ENCODE measurements around the gene ALOXE3. TPM values are rescaled to one million over a fixed set of nuclear protein-coding genes. Genes with fewer than 3 reads are reported as not detected.

The ALOXE3 gene
- total RNA-seq, 1 donor from 2014 or later = not detected

DNA sequence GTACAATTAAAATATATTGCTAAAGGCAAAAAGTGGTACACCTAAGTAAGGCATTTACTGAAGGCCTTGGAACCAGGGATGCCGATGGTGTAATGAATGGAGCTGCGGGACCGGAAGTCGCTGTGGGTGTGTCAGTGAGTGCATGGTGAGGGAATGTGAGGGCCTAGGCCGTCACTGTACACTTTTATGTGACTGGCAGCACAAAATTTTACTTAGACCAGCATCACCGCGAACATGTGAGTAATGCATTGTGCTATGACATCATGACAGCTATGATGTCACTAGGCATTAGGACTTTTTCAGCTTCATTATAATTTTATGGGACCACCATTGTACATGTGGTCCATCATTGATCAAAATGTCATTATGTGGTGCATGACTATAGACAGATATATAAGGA, 64.7 kb downstream of the ALOXE3 start:
- Mint-ChIP-seq H3K36me3 (ENCODE audit: low read depth, unreplicated experiment) (no peaks in the 10 kb centered on the region), H3K4me1 (ENCODE audit: unreplicated experiment) (peaks cover 15% of the 10 kb centered on the region), H3K4me3 (ENCODE audit: unreplicated experiment) (no peak overlapping the region), H3K9me3 (ENCODE audit: unreplicated experiment) (no peaks in the 10 kb centered on the region), H3K27me3 (ENCODE audit: unreplicated experiment) (peaks cover 7% of the 10 kb centered on the region), H3K27ac (ENCODE audit: unreplicated experiment) (no peak overlapping the region)
- TF ChIP-seq, protein P1, sequence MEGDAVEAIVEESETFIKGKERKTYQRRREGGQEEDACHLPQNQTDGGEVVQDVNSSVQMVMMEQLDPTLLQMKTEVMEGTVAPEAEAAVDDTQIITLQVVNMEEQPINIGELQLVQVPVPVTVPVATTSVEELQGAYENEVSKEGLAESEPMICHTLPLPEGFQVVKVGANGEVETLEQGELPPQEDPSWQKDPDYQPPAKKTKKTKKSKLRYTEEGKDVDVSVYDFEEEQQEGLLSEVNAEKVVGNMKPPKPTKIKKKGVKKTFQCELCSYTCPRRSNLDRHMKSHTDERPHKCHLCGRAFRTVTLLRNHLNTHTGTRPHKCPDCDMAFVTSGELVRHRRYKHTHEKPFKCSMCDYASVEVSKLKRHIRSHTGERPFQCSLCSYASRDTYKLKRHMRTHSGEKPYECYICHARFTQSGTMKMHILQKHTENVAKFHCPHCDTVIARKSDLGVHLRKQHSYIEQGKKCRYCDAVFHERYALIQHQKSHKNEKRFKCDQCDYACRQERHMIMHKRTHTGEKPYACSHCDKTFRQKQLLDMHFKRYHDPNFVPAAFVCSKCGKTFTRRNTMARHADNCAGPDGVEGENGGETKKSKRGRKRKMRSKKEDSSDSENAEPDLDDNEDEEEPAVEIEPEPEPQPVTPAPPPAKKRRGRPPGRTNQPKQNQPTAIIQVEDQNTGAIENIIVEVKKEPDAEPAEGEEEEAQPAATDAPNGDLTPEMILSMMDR (IDR thresholded peaks at IDR 0.05; ENCODE audit: unreplicated experiment) = no peak
- no peak for DNase-seq (ENCODE audit: low spot score)

DNA sequence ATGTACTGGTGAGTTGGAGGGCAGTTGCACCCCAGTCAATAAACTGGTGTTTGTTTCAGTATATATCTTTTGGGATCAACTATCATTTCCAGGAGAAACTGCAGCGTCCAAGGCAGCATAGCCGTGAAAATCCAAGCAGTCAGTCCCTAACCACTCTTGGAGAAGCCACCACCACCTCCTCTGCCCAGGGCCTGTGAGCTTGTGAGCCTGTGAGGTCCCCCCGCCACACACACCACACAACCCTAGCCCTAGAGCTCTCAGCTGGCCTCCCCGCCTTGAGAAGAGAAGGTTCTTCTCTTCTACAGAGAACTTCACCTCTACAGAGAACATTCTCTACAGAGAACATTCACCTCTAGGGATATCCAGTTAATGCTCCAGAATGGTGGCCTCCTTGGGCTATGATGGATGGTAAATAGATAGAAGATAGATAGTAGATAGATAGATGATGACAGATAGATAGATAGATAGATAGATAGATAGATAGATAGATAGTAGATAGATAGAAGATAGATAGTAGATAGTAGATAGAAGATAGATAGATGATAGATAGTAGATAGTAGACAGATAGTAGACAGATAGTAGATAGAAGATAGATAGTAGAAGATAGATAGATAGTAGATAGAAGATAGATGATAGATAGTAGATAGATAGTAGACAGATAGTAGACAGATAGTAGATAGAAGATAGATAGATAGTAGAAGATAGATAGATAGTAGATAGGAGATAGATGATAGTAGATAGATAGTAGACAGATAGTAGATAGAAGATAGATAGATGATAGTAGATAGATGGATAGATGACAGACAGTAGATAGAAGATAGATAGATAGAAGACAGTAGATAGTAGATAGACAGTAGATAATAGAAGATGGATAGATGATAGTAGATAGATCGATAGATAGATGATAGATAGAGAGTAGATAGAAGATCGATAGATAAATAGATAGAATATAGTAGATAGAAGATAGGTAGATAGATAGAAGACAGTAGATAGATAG, 65.8 kb downstream of the ALOXE3 start:
- peaks cover 7% of the 10 kb centered on the region for H3K27me3 Mint-ChIP-seq (ENCODE audit: unreplicated experiment)
- no peak overlapping the region for H3K27ac Mint-ChIP-seq (ENCODE audit: unreplicated experiment)
- peaks cover 15% of the 10 kb centered on the region for H3K4me1 Mint-ChIP-seq (ENCODE audit: unreplicated experiment)
- DNase-seq (ENCODE audit: low spot score) = no peak
- H3K4me3 Mint-ChIP-seq (ENCODE audit: unreplicated experiment) = no peak overlapping the region
- H3K9me3 Mint-ChIP-seq (ENCODE audit: unreplicated experiment) = no peaks in the 10 kb centered on the region
- H3K36me3 Mint-ChIP-seq (ENCODE audit: low read depth, unreplicated experiment) = no peaks in the 10 kb centered on the region
- TF ChIP-seq, protein P1 (IDR thresholded peaks at IDR 0.05; ENCODE audit: unreplicated experiment) = no peak

DNA sequence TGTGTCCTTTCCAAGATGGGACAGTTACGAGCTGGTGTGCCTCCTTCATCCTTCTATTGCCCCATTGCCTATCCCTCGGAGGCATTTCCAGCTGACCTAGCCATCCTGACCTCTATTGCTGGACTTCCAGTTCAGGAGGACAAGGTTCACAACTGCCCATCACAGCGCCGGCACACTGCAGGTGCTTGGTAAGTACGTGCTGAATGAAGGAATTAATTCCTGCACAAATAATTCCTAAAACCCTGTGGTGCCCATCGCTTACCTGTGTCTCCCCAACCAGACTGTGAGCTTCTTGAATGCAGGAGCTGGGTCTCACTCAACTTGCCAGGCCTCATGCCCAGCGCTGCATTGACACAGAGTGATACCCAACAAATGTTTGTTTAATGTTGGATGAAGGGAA, 66.5 kb downstream of the ALOXE3 start:
- Mint-ChIP-seq H3K9me3 (ENCODE audit: unreplicated experiment) (no peaks in the 10 kb centered on the region), H3K4me1 (ENCODE audit: unreplicated experiment) (peaks cover 11% of the 10 kb centered on the region), H3K4me3 (ENCODE audit: unreplicated experiment) (no peak overlapping the region), H3K27ac (ENCODE audit: unreplicated experiment) (no peak overlapping the region), H3K36me3 (ENCODE audit: low read depth, unreplicated experiment) (no peaks in the 10 kb centered on the region), H3K27me3 (ENCODE audit: unreplicated experiment) (peaks cover 7% of the 10 kb centered on the region)
- TF ChIP-seq, protein P1 (IDR thresholded peaks at IDR 0.05; ENCODE audit: unreplicated experiment) = no peak
- no peak for DNase-seq (ENCODE audit: low spot score)

DNA sequence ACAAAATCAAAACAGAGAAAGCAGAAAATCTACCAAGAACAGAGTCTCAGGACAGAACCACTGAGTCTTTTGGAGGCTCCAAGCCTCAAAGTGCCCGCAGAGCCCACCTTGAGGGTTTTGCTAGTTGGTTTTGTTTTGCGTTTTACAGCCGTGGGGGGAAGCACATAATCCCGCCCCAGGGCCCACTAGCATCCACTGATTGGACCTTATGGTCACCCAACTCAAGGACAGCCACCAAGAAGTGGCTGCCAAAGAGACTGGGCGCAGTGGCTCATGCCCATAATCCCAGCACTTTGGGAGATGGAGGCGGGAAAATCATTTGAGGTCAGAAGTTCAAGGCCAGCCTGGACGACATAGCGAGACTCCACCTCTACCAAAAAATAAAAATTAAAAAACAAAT, 69.6 kb downstream of the ALOXE3 start:
- DNase-seq (ENCODE audit: low spot score) = no peak
- no peaks in the 10 kb centered on the region for H3K9me3 Mint-ChIP-seq (ENCODE audit: unreplicated experiment)
- no peaks in the 10 kb centered on the region for H3K4me1 Mint-ChIP-seq (ENCODE audit: unreplicated experiment)
- H3K27me3 Mint-ChIP-seq (ENCODE audit: unreplicated experiment) = peaks cover 12% of the 10 kb centered on the region
- H3K27ac Mint-ChIP-seq (ENCODE audit: unreplicated experiment) = peak overlapping the region; percentile 64
- H3K4me3 Mint-ChIP-seq (ENCODE audit: unreplicated experiment) = no peak overlapping the region
- TF ChIP-seq, protein P1 (IDR thresholded peaks at IDR 0.05; ENCODE audit: unreplicated experiment) = no peak
- H3K36me3 Mint-ChIP-seq (ENCODE audit: low read depth, unreplicated experiment) = no peaks in the 10 kb centered on the region

DNA sequence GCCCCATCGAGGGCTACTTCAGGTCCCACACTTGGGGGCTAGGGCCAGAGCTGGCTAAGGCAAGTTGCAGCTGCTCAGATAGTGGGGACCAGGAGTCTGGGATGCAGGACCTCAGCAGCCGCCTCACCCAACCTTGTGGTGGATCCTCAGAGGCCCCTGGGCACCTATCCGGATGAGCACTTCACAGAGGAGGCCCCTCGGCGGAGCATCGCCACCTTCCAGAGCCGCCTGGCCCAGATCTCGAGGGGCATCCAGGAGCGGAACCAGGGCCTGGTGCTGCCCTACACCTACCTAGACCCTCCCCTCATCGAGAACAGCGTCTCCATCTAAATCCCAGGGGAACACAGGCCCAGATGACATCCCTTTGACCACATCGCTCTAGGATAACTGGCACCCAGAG, 70.1 kb downstream of the ALOXE3 start:
- no peaks in the 10 kb centered on the region for H3K9me3 Mint-ChIP-seq (ENCODE audit: unreplicated experiment)

More for the DNA sequence above, 70.1 kb downstream of the ALOXE3 start:
- TF ChIP-seq, protein P1 (IDR thresholded peaks at IDR 0.05; ENCODE audit: unreplicated experiment) = no peak
- Mint-ChIP-seq H3K27me3 (ENCODE audit: unreplicated experiment) (peaks cover 17% of the 10 kb centered on the region), H3K27ac (ENCODE audit: unreplicated experiment) (no peak overlapping the region), H3K4me3 (ENCODE audit: unreplicated experiment) (no peak overlapping the region), H3K36me3 (ENCODE audit: low read depth, unreplicated experiment) (peaks cover 2% of the 10 kb centered on the region), H3K4me1 (ENCODE audit: unreplicated experiment) (peaks cover 2% of the 10 kb centered on the region)
- no peak for DNase-seq (ENCODE audit: low spot score)
